ENCODE results near the gene GXYLT2. TPM values are rescaled to one million over a fixed set of nuclear protein-coding genes. Genes with fewer than 3 reads are reported as not detected.

Gene GXYLT2
- polyA plus RNA-seq, 3 donors, result 0.04 TPM; not detected in 2

DNA sequence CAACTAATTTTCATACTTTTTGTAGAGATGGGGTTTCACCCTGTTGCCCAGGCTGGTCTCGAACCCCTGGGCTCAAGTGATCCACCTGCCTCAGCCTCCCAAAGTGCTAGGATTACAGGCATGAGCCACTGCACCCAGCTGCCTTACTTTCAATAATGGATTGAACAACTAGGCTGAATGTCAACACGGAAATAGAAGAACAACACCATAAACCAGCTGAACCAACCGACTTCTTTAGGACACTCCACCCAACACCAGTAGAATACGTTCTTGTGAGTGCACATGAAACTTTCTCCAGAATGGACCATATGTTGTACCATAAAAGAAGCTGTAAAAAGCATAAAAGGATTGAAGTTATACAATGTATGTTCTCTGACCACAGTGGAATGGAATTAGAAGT, 42.9 kb downstream of the GXYLT2 start:
- Histone ChIP-seq H3K27me3 (ENCODE audit: control insufficient read depth in 2 of 2, insufficient read depth in 2 of 2, low read length in 2 of 2) (no peaks in the 10 kb centered on the region), H3K4me2 (replicated peaks; ENCODE audit: extremely low read depth, low read length, poor library complexity, severe bottlenecking) (no peak overlapping the region), H3K4me3 (replicated peaks in 1 of 3; ENCODE audit: low read depth in 2 of 3, low read length in 3 of 3) (no peak overlapping the region), H3K27ac (ENCODE audit: low read depth in 1 of 2, low read length in 2 of 2) (no peak overlapping the region), H3K79me2 (ENCODE audit: insufficient read depth, low read length) (no peaks in the 10 kb centered on the region), H4K20me1 (ENCODE audit: insufficient read depth, low read length) (no peaks in the 10 kb centered on the region), H2AFZ (ENCODE audit: insufficient read depth, low read depth, low read length, poor library complexity, severe bottlenecking) (no peak overlapping the region), H3K9ac (ENCODE audit: insufficient read depth, low read length, poor library complexity, severe bottlenecking) (no peak overlapping the region), H3K36me3 (replicated peaks in 1 of 2; ENCODE audit: control insufficient read depth in 1 of 2, insufficient read depth in 2 of 2, low read length in 2 of 2) (no peaks in the 10 kb centered on the region), H3K4me1 (ENCODE audit: control insufficient read depth in 1 of 2, insufficient read depth in 2 of 2, low read length in 2 of 2) (no peaks in the 10 kb centered on the region), H3K9me3 (replicated peaks in 1 of 2; ENCODE audit: control insufficient read depth in 1 of 2, insufficient read depth in 1 of 2, low read length in 2 of 2) (peaks cover 5 to 12% of the 10 kb centered on the region in 2 donors)
- peaks cover 0 to 9% (median 3%) of the 10 kb centered on the region in 3 donors for H3K27me3 Mint-ChIP-seq (ENCODE audit: low read depth in 3 of 3)
- no peak for DNase-seq
- no peak overlapping the region for H3K27ac Mint-ChIP-seq
- TF ChIP-seq, protein P1, sequence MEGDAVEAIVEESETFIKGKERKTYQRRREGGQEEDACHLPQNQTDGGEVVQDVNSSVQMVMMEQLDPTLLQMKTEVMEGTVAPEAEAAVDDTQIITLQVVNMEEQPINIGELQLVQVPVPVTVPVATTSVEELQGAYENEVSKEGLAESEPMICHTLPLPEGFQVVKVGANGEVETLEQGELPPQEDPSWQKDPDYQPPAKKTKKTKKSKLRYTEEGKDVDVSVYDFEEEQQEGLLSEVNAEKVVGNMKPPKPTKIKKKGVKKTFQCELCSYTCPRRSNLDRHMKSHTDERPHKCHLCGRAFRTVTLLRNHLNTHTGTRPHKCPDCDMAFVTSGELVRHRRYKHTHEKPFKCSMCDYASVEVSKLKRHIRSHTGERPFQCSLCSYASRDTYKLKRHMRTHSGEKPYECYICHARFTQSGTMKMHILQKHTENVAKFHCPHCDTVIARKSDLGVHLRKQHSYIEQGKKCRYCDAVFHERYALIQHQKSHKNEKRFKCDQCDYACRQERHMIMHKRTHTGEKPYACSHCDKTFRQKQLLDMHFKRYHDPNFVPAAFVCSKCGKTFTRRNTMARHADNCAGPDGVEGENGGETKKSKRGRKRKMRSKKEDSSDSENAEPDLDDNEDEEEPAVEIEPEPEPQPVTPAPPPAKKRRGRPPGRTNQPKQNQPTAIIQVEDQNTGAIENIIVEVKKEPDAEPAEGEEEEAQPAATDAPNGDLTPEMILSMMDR (IDR thresholded peaks at IDR 0.05), result no peak
- no peak overlapping the region for H3K4me3 Mint-ChIP-seq
- intact Hi-C loops (cut with micrococcal nuclease), result loop anchor here in 1 of 2 donors (10.0 kb wide), 1 partner anchor 154 kb away; no protein-coding TSS in a partner anchor
- H3K36me3 Mint-ChIP-seq, result no peaks in the 10 kb centered on the region
- H3K4me1 Mint-ChIP-seq, result no peaks in the 10 kb centered on the region
- 92% methylated on average over 2 of the region's 4 CpGs for WGBS (ENCODE audit: insufficient coverage)
- peaks cover 6 to 14% (median 10%) of the 10 kb centered on the region in 7 donors for H3K9me3 Mint-ChIP-seq

DNA sequence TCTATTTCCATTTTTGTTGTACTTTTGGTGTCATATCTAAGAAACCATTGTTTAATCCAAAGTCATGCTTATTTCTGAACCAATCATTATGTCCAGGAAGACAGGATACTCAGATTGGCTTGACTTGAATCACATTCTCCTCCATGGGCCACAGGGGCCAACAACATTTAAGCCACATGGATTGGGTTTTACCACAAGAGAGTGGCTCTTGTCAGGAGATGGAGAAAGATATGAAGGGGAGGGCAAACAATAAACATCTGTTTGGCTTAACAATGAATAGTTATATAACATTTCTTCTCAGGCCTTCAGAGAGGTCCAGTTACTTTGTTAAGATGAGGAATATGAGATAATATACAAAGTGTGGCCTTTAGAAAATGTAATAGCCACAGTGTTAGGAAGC, 44.6 kb downstream of the GXYLT2 start:
- Mint-ChIP-seq H3K4me3 (no peak overlapping the region), H3K27ac (no peak overlapping the region), H3K36me3 (no peaks in the 10 kb centered on the region), H3K9me3 (peaks cover 6 to 12% (median 10%) of the 10 kb centered on the region in 7 donors), H3K4me1 (no peaks in the 10 kb centered on the region), H3K27me3 (ENCODE audit: low read depth in 3 of 3) (peaks cover 0 to 9% (median 3%) of the 10 kb centered on the region in 3 donors)
- Histone ChIP-seq H3K4me1 (ENCODE audit: control insufficient read depth in 1 of 2, insufficient read depth in 2 of 2, low read length in 2 of 2) (no peaks in the 10 kb centered on the region), H3K79me2 (ENCODE audit: insufficient read depth, low read length) (no peaks in the 10 kb centered on the region), H3K27ac (ENCODE audit: low read depth in 1 of 2, low read length in 2 of 2) (no peak overlapping the region), H4K20me1 (ENCODE audit: insufficient read depth, low read length) (no peaks in the 10 kb centered on the region), H3K9me3 (replicated peaks in 1 of 2; ENCODE audit: control insufficient read depth in 1 of 2, insufficient read depth in 1 of 2, low read length in 2 of 2) (peaks cover 5 to 12% of the 10 kb centered on the region in 2 donors), H3K27me3 (ENCODE audit: control insufficient read depth in 2 of 2, insufficient read depth in 2 of 2, low read length in 2 of 2) (no peaks in the 10 kb centered on the region), H3K9ac (ENCODE audit: insufficient read depth, low read length, poor library complexity, severe bottlenecking) (no peak overlapping the region), H3K36me3 (replicated peaks in 1 of 2; ENCODE audit: control insufficient read depth in 1 of 2, insufficient read depth in 2 of 2, low read length in 2 of 2) (no peaks in the 10 kb centered on the region), H3K4me2 (replicated peaks; ENCODE audit: extremely low read depth, low read length, poor library complexity, severe bottlenecking) (no peak overlapping the region), H3K4me3 (replicated peaks in 1 of 3; ENCODE audit: low read depth in 2 of 3, low read length in 3 of 3) (no peak overlapping the region), H2AFZ (ENCODE audit: insufficient read depth, low read depth, low read length, poor library complexity, severe bottlenecking) (no peak overlapping the region)
- no peak for DNase-seq
- TF ChIP-seq, protein P1 (IDR thresholded peaks at IDR 0.05), result no peak
- intact Hi-C loops (cut with micrococcal nuclease), result loop anchor here in 1 of 2 donors (10.0 kb wide), 1 partner anchor 152 kb away; no protein-coding TSS in a partner anchor

All from CD14-positive monocyte (primary cell).